Measurements from ENCODE around the gene TMOD1. TPM values are rescaled to one million over a fixed set of nuclear protein-coding genes. Genes with fewer than 3 reads are reported as not detected.

TMOD1 gene
- total RNA-seq, 1 donor from 2014 or later: 1.9 TPM

DNA sequence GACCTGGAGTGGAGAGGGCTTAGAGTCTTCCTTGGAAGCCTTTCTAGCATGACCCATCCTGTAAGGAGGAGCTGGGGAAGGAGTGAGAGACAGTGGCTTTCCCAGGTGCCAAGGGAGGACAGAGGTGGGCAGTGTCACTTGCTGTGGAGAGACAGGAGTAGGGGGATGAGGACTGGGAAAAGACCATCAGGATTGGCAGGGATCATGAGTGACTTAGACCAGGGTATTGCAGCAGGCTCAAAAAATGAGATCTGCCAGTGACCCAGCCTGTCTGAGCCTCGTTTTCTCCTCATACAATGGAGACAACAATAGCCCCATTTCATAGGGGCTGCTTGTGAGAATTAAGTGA lies 2.4 kb downstream of the TMOD1 start:
- Mint-ChIP-seq H3K27ac (no peak overlapping the region), H3K9me3 (no peaks in the 10 kb centered on the region), H3K4me3 (no peak overlapping the region), H3K4me1 (peaks cover 21% of the 10 kb centered on the region), H3K27me3 (peaks cover 31% of the 10 kb centered on the region), H3K36me3 (ENCODE audit: low read depth) (no peaks in the 10 kb centered on the region)
- DNase-seq (no peak), ATAC-seq (ENCODE audit: low read depth) (no peak)
- ChIA-PET CTCF (no interaction called here), POLR2A (no interaction called here)
- TF ChIP-seq, protein P1, sequence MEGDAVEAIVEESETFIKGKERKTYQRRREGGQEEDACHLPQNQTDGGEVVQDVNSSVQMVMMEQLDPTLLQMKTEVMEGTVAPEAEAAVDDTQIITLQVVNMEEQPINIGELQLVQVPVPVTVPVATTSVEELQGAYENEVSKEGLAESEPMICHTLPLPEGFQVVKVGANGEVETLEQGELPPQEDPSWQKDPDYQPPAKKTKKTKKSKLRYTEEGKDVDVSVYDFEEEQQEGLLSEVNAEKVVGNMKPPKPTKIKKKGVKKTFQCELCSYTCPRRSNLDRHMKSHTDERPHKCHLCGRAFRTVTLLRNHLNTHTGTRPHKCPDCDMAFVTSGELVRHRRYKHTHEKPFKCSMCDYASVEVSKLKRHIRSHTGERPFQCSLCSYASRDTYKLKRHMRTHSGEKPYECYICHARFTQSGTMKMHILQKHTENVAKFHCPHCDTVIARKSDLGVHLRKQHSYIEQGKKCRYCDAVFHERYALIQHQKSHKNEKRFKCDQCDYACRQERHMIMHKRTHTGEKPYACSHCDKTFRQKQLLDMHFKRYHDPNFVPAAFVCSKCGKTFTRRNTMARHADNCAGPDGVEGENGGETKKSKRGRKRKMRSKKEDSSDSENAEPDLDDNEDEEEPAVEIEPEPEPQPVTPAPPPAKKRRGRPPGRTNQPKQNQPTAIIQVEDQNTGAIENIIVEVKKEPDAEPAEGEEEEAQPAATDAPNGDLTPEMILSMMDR (IDR thresholded peaks at IDR 0.05): no peak
- intact Hi-C loops (cut with micrococcal nuclease): no loop called here

DNA sequence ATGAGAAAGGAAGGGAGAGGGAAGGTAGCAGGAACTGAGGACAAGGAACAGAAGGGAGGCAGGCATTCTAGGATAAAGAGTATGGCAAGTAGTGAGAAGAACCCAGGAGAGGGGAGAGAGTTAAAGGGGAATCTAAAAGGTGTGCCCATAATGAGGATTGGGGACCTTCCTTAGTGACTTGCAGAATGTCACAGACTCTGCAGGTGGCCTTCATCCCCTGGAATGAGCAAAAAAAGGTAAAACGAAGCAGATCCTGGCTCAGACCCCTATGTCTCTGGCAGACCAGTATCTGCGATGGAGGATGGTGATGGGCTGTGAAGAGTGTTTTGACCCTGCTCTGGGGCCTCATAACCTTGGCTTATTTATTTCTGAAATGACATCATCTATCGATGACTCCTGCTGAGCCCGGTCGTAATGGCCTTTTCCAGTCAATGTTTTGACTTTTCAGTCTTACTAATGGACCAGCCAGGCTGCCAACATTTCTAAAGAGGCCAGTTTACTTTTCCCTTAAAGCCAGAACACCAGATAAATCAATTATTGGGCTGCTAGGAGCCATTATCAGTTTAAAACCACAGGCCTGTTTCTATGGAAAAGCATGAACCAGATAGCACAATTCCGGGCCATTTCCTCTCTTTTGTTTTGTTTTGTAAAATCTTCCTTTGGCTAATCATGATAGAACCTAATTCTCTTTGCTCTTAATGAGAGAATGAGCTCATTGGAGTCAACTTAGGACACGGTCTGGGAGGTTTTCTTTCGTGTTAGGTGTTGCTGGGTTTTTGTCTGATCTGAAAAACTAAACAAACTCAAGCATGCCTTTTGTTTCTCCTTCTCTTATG lies 3.1 kb downstream of the TMOD1 start:
- Mint-ChIP-seq H3K9me3 (no peaks in the 10 kb centered on the region), H3K27me3 (peaks cover 29% of the 10 kb centered on the region), H3K4me1 (peaks cover 21% of the 10 kb centered on the region), H3K27ac (no peak overlapping the region), H3K36me3 (ENCODE audit: low read depth) (no peaks in the 10 kb centered on the region), H3K4me3 (no peak overlapping the region)
- no peak for ATAC-seq (ENCODE audit: low read depth)
- ChIA-PET CTCF (no interaction called here), POLR2A (no interaction called here)
- TF ChIP-seq, protein P1 (IDR thresholded peaks at IDR 0.05): no peak
- DNase-seq: no peak
- intact Hi-C loops (cut with micrococcal nuclease): no loop called here

DNA sequence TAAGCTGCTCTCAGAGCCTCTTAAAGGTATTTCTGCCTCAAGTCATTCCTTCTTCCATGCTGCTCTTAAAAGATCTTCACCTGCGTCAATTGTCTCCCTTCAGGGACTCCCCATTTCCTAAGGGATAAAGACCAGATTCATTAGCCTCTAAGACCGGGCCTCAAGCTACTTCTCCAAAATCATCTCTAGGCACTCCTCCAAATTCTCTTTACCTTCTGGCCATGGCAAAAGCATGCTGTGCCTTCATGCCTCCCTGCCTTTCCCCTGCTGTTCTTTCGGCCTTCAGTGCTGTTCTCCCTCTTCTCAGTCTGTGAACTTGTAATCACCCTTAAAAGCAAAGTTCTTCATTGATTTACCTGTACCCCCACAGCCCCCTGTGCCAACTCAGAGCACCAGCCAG lies 4.4 kb downstream of the TMOD1 start:
- no peak overlapping the region for H3K27ac Mint-ChIP-seq
- H3K4me1 Mint-ChIP-seq: peaks cover 20% of the 10 kb centered on the region
- TF ChIP-seq, protein P1 (IDR thresholded peaks at IDR 0.05): no peak
- ChIA-PET POLR2A (no interaction called here), CTCF (no interaction called here)
- intact Hi-C loops (cut with micrococcal nuclease): no loop called here
- H3K36me3 Mint-ChIP-seq (ENCODE audit: low read depth): no peaks in the 10 kb centered on the region
- peaks cover 22% of the 10 kb centered on the region for H3K27me3 Mint-ChIP-seq
- no peak overlapping the region for H3K4me3 Mint-ChIP-seq
- no peak for DNase-seq
- H3K9me3 Mint-ChIP-seq: no peaks in the 10 kb centered on the region
- no peak for ATAC-seq (ENCODE audit: low read depth)

DNA sequence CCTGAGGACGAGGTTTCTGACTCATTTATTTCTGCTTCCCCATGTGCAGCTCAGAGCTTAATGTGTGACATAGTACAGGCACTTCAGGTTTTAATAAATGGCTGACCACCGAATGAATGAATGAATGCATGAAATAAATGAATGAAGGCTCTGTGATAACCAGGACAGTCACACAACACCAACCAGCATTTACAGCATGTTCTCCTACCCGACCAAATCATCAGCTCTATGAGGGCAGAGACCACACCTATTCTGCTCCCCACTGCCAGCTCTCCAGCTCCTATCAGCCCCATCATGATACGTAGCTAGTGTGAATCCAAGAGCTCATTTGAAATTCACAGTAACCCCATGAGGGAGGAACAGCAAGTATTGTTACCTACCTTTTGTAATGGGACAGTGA lies 4.8 kb downstream of the TMOD1 start:
- H3K27ac Mint-ChIP-seq: no peak overlapping the region
- no peaks in the 10 kb centered on the region for H3K9me3 Mint-ChIP-seq
- CTCF ChIA-PET: no interaction called here
- no peak overlapping the region for H3K4me3 Mint-ChIP-seq
- H3K27me3 Mint-ChIP-seq: peaks cover 19% of the 10 kb centered on the region
- intact Hi-C loops (cut with micrococcal nuclease): no loop called here
- POLR2A ChIA-PET: no interaction called here
- no peaks in the 10 kb centered on the region for H3K36me3 Mint-ChIP-seq (ENCODE audit: low read depth)
- TF ChIP-seq, protein P1 (IDR thresholded peaks at IDR 0.05): no peak
- peaks cover 20% of the 10 kb centered on the region for H3K4me1 Mint-ChIP-seq
- ATAC-seq (ENCODE audit: low read depth) (no peak), DNase-seq (no peak)

DNA sequence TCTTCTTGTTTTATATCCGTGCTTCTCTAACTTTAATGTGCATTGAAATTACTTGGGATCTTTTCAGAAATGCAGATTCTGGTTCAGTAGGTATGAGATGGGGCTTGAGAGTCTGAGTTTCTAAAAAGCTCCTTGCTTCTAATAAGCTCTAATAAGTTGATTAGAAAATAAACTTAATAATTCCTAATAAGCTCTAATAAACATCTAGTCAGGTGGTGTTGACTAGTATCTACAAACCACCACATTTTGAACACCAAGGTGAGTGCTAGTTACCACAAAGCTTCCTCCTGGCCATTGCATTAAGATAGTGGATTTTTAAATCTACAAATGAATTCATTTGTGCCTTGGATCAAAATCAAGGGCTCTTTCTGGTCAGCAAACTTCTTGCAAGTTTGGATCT lies 5.3 kb downstream of the TMOD1 start:
- CTCF ChIA-PET: interaction anchor here (0.6 kb wide), 1 partner anchor 92 kb away, joined by 4 read pairs; no protein-coding TSS in a partner anchor
- POLR2A ChIA-PET: no interaction called here
- TF ChIP-seq, protein P1 (IDR thresholded peaks at IDR 0.05): no peak
- Mint-ChIP-seq H3K9me3 (no peaks in the 10 kb centered on the region), H3K27ac (no peak overlapping the region), H3K4me3 (no peak overlapping the region), H3K27me3 (peaks cover 19% of the 10 kb centered on the region), H3K4me1 (peaks cover 25% of the 10 kb centered on the region), H3K36me3 (ENCODE audit: low read depth) (no peaks in the 10 kb centered on the region)
- ATAC-seq (ENCODE audit: low read depth): no peak
- intact Hi-C loops (cut with micrococcal nuclease): no loop called here
- no peak for DNase-seq
